ENCODE results near the gene RHOV. TPM values are rescaled to one million over a fixed set of nuclear protein-coding genes. Genes with fewer than 3 reads are reported as not detected.
A peak's percentile ranks its signal among the peaks of the same experiment; 100 is the strongest.

The RHOV gene
- total RNA-seq, 2 donors from 2014 or later = 0.18 TPM; not detected in 1

DNA sequence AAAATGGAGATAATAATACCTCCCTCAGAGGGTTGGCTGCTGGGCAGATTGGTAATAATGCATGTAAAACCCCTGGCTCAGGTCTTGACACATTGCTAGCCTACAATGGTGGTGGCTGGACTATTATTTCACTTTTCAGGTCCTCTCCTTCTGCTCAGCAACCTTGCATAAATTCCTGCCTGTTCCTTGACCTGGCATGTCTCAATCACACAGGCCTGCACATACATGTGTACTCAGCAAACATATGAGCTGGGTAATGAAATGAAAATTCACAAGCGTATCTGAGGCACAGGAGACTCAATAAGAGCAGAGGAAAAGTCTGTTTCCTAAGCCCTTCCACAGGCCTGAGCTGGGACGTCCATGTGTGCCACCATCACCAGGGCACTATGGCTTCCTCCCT, 37.7 kb upstream of the RHOV start:
- Mint-ChIP-seq H3K4me3 (no peak overlapping the region), H3K27me3 (peaks cover 4% of the 10 kb centered on the region), H3K4me1 (peaks cover 9% of the 10 kb centered on the region), H3K27ac (no peak overlapping the region), H3K36me3 (ENCODE audit: low read depth) (no peaks in the 10 kb centered on the region)
- ATAC-seq (no peak), DNase-seq (no peak)
- no peaks in the 10 kb centered on the region for H3K9me3 ChIP-seq (ENCODE audit: control insufficient read depth, low read length, poor library complexity, severe bottlenecking)

- DNase-seq (no peak), ATAC-seq (no peak)
- H3K27me3 Mint-ChIP-seq = no peaks in the 10 kb centered on the region
- H3K4me3 Mint-ChIP-seq = no peak overlapping the region
- no peak overlapping the region for H3K27ac Mint-ChIP-seq
- no peaks in the 10 kb centered on the region for H3K9me3 ChIP-seq (ENCODE audit: control insufficient read depth, low read length, poor library complexity, severe bottlenecking)
- no peaks in the 10 kb centered on the region for H3K36me3 Mint-ChIP-seq (ENCODE audit: low read depth)
- H3K4me1 Mint-ChIP-seq = peaks cover 9% of the 10 kb centered on the region
Observed at GRCh38 chr15:40911141-40911540, 37.1 kb upstream of the RHOV start.

- H3K4me1 Mint-ChIP-seq = peaks cover 9% of the 10 kb centered on the region
- H3K36me3 Mint-ChIP-seq (ENCODE audit: low read depth) = no peaks in the 10 kb centered on the region
- H3K27ac Mint-ChIP-seq = peak overlapping the region; percentile 60
- DNase-seq (no peak), ATAC-seq (no peak)
- no peaks in the 10 kb centered on the region for H3K27me3 Mint-ChIP-seq
- H3K9me3 ChIP-seq (ENCODE audit: control insufficient read depth, low read length, poor library complexity, severe bottlenecking) = no peaks in the 10 kb centered on the region
- H3K4me3 Mint-ChIP-seq = no peak overlapping the region
Observed at GRCh38 chr15:40909662-40910630, 35.9 kb upstream of the RHOV start.

GRCh38 chr15:40908095-40908494, 34.1 kb upstream of the RHOV start:
- peaks cover 18% of the 10 kb centered on the region for H3K4me1 Mint-ChIP-seq
- no peaks in the 10 kb centered on the region for H3K36me3 Mint-ChIP-seq (ENCODE audit: low read depth)
- no peak for DNase-seq
- no peak for ATAC-seq
- no peaks in the 10 kb centered on the region for H3K9me3 ChIP-seq (ENCODE audit: control insufficient read depth, low read length, poor library complexity, severe bottlenecking)
- no peaks in the 10 kb centered on the region for H3K27me3 Mint-ChIP-seq
- peak overlapping the region; percentile 60 for H3K27ac Mint-ChIP-seq
- H3K4me3 Mint-ChIP-seq = peak overlapping the region; percentile 88

- Mint-ChIP-seq H3K4me3 (peak overlapping the region; percentile 88), H3K4me1 (peaks cover 18% of the 10 kb centered on the region), H3K36me3 (ENCODE audit: low read depth) (no peaks in the 10 kb centered on the region), H3K27ac (peak overlapping the region; percentile 27), H3K27me3 (no peaks in the 10 kb centered on the region)
- no peaks in the 10 kb centered on the region for H3K9me3 ChIP-seq (ENCODE audit: control insufficient read depth, low read length, poor library complexity, severe bottlenecking)
- ATAC-seq = peak; percentile 49
- peak in 2 of 3 donors; percentile 36 to 40 for DNase-seq
Observed at GRCh38 chr15:40906991-40907802, 33.2 kb upstream of the RHOV start.

DNA sequence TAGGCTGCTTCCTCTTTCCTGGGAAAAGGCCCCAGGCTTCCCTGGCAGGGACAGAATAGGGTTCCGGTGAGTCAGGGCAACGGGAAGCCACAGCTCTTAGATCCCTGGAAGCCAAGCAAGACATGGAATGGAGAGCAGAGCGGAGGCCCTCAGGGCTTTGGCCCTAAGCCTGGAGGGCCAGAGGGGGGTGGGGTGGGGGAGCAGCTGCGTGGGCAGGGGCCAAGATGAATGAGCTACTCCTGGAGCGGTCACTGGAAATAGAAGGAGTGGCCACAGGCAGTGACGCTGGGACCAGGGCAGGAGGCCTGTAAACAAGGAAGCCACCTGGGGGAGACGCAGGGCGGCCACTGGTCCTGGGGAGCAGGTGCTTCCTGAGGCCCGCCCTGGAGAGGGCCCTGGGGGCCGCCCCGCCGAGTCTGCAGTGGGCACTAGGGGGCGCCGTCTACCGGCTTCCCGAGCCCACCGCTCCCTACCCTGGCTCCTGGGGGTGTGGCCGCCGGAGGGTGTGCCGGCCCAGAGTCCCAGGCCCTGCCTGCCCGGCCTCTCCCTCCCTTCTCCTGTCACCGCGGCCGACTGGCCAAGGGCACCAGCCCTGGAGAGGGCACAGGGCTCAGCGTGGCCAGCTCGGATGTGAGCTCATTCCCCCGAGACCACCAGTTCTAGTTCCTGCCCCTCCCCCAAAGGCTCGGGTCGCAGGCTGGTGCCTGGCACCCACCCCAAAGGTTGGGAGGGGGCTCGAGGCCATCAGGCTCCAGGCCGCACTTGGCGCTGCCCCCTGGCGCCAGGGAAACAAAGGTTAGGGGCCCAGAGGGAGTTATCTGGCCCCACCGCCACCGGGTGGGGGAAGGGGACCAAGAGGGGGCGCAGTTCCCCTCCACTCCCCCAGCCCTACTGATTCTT, 32.3 kb upstream of the RHOV start:
- ATAC-seq (peak; percentile 75), DNase-seq (peak; percentile 66 to 70 (median 67))
- Mint-ChIP-seq H3K27ac (peak overlapping the region; percentile 32), H3K27me3 (no peaks in the 10 kb centered on the region), H3K4me1 (peaks cover 18% of the 10 kb centered on the region), H3K4me3 (peak overlapping the region; percentile 88), H3K36me3 (ENCODE audit: low read depth) (no peaks in the 10 kb centered on the region)
- H3K9me3 ChIP-seq (ENCODE audit: control insufficient read depth, low read length, poor library complexity, severe bottlenecking) = no peaks in the 10 kb centered on the region

GRCh38 chr15:40904552-40905201, 30.6 kb upstream of the RHOV start:
- peaks cover 20% of the 10 kb centered on the region for H3K4me1 Mint-ChIP-seq
- H3K27ac Mint-ChIP-seq = no peak overlapping the region
- H3K4me3 Mint-ChIP-seq = peak overlapping the region; percentile 45
- DNase-seq (no peak), ATAC-seq (no peak)
- no peaks in the 10 kb centered on the region for H3K9me3 ChIP-seq (ENCODE audit: control insufficient read depth, low read length, poor library complexity, severe bottlenecking)
- H3K36me3 Mint-ChIP-seq (ENCODE audit: low read depth) = no peaks in the 10 kb centered on the region
- H3K27me3 Mint-ChIP-seq = no peaks in the 10 kb centered on the region

DNA sequence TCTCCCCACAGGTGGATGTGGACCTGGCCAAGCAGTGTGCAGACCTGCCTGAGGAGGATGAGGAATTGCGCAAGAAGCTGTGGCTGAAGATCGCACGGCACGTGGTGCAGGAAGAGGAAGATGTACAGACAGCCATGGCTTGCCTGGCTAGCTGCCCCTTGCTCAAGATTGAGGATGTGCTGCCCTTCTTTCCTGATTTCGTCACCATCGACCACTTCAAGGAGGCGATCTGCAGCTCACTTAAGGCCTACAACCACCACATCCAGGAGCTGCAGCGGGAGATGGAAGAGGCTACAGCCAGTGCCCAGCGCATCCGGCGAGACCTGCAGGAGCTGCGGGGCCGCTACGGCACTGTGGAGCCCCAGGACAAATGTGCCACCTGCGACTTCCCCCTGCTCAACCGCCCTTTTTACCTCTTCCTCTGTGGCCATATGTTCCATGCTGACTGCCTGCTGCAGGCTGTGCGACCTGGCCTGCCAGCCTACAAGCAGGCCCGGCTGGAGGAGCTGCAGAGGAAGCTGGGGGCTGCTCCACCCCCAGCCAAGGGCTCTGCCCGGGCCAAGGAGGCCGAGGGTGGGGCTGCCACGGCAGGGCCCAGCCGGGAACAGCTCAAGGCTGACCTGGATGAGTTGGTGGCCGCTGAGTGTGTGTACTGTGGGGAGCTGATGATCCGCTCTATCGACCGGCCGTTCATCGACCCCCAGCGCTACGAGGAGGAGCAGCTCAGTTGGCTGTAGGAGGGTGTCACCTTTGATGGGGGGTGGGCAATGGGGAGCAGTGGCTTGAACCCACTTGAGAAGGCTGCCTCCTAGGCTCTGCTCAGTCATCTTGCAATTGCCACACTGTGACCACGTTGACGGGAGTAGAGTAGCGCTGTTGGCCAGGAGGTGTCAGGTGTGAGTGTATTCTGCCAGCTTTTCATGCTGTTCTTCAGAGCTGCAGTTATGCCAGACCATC, 28.8 kb upstream of the RHOV start:
- ATAC-seq = no peak
- H3K4me1 Mint-ChIP-seq = peaks cover 18% of the 10 kb centered on the region
- no peaks in the 10 kb centered on the region for H3K27me3 Mint-ChIP-seq
- H3K9me3 ChIP-seq (ENCODE audit: control insufficient read depth, low read length, poor library complexity, severe bottlenecking) = no peaks in the 10 kb centered on the region
- DNase-seq = no peak
- H3K36me3 Mint-ChIP-seq (ENCODE audit: low read depth) = no peaks in the 10 kb centered on the region
- H3K4me3 Mint-ChIP-seq = no peak overlapping the region
- H3K27ac Mint-ChIP-seq = peak overlapping the region; percentile 87

DNA sequence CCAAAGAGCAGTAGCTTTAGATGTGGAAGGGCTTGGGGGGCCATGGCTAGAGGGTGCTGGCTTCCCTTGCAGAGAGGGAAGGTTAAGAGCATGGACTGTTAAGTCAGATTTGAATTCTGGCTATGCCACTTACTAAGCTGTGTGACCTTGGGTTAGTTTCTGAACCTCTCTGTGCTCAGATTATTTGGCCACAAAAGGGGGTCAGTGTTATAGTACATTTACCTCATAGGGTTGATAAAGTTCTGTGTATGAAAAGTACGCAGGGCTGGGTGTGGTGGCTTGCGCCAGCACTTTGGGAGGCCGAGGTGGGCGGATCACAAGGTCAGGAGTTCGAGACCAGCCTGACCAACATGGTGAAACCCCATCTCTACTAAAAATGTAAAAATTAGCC, 27.0 kb upstream of the RHOV start:
- no peaks in the 10 kb centered on the region for H3K36me3 Mint-ChIP-seq (ENCODE audit: low read depth)
- H3K4me3 Mint-ChIP-seq = no peak overlapping the region
- peaks cover 18% of the 10 kb centered on the region for H3K4me1 Mint-ChIP-seq
- ATAC-seq (no peak), DNase-seq (no peak)
- no peaks in the 10 kb centered on the region for H3K27me3 Mint-ChIP-seq
- no peaks in the 10 kb centered on the region for H3K9me3 ChIP-seq (ENCODE audit: control insufficient read depth, low read length, poor library complexity, severe bottlenecking)
- peak overlapping the region; percentile 29 for H3K27ac Mint-ChIP-seq

DNA sequence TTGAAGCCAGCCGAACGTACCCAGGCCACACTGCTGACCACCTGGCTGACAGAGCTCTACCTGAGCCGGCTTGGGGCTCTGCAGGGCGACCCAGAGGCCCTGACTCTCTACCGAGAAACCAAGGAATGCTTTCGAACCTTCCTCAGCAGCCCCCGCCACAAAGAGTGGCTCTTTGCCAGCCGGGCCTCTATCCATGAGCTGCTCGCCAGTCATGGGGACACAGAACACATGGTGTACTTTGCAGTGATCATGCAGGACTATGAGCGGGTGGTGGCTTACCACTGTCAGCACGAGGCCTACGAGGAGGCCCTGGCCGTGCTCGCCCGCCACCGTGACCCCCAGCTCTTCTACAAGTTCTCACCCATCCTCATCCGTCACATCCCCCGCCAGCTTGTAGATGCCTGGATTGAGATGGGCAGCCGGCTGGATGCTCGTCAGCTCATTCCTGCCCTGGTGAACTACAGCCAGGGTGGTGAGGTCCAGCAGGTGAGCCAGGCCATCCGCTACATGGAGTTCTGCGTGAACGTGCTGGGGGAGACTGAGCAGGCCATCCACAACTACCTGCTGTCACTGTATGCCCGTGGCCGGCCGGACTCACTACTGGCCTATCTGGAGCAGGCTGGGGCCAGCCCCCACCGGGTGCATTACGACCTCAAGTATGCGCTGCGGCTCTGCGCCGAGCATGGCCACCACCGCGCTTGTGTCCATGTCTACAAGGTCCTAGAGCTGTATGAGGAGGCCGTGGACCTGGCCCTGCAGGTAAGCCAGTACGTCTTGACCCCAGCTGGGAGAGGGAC, 26.4 kb upstream of the RHOV start:
- H3K9me3 ChIP-seq (ENCODE audit: control insufficient read depth, low read length, poor library complexity, severe bottlenecking) = no peaks in the 10 kb centered on the region
- H3K4me3 Mint-ChIP-seq = no peak overlapping the region
- DNase-seq = no peak
- peaks cover 18% of the 10 kb centered on the region for H3K4me1 Mint-ChIP-seq
- no peak for ATAC-seq
- H3K27me3 Mint-ChIP-seq = no peaks in the 10 kb centered on the region
- H3K36me3 Mint-ChIP-seq (ENCODE audit: low read depth) = no peaks in the 10 kb centered on the region
- H3K27ac Mint-ChIP-seq = peak overlapping the region; percentile 29
